ENCODE data around the gene FXYD3.

Gene FXYD3

GRCh38 chr19:35112995-35113688 is 2.5 kb upstream of the FXYD3 start:
- no peaks in the 10 kb centered on the region for H3K36me3 ChIP-seq (ENCODE audit: insufficient read depth)
- H3K27me3 ChIP-seq (ENCODE audit: insufficient read depth, low read depth) = peaks cover 22% of the 10 kb centered on the region; the same call in 1 of the 2 replicates
- H3K9ac ChIP-seq = no peak overlapping the region
- no peaks in the 10 kb centered on the region for H3K4me1 ChIP-seq (ENCODE audit: low read depth, poor library complexity, severe bottlenecking)
- no peaks in the 10 kb centered on the region for H4K20me1 ChIP-seq (ENCODE audit: insufficient read depth)
- no peak overlapping the region for H3K4me3 ChIP-seq (IDR thresholded peaks at IDR 0.05; ENCODE audit: insufficient read depth, low read depth, low read length)
- no peak overlapping the region for H3K27ac ChIP-seq
- no peaks in the 10 kb centered on the region for H3K79me2 ChIP-seq (ENCODE audit: insufficient read depth, low read depth)
- no peak for TF ChIP-seq CTCF (conservative IDR thresholded peaks at IDR 0.05; ENCODE audit: low read depth, low read length)
- H3K4me2 ChIP-seq = no peak overlapping the region
- H2AFZ ChIP-seq (ENCODE audit: low read depth) = no peak overlapping the region

DNA sequence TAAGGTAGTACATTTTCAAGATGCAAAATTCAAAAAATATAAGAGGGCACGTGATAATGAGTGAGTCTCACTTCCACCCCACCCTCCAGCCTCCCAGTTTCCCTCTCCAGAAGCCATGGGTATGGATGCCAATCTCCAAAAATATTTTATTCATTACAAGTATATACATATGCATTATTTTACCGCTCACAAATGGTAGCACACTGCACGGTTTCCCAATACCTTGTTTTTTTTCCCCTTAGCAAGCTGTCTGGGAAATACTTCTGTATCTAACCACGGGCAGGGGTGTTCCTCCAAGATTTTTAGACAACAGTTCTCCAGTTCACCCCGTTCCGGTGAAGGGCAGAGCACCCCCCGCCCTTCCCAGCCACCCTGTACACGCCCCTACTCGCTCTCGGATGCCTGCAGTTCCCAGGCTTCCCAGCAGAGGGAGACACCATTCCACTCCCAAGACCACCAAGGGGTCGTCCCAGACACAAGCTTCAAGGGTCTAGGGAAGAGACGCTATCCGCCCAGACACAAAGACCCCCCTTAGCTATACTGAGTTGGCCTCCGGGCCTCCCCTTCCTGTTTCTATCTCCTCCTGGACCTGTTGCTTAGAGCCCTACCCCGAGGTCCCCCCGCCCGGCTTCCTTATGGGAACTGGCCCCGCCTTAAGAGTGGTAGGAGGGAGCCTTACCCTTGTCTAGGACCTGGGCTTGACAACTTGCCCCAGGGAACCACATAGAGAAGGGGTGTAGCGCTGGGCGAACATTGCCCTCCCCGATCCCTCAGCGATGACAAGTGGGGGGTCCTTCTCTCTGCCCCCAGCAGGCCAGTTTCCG is 1.1 kb upstream of the FXYD3 start:
- Histone ChIP-seq H4K20me1 (ENCODE audit: insufficient read depth) (no peaks in the 10 kb centered on the region), H3K4me1 (ENCODE audit: low read depth, poor library complexity, severe bottlenecking) (no peaks in the 10 kb centered on the region), H3K27ac (no peak overlapping the region), H3K27me3 (ENCODE audit: insufficient read depth, low read depth) (peaks cover 32% of the 10 kb centered on the region), H3K4me3 (IDR thresholded peaks at IDR 0.05; ENCODE audit: insufficient read depth, low read depth, low read length) (no peak overlapping the region), H3K4me2 (no peak overlapping the region), H3K9ac (no peak overlapping the region), H3K36me3 (ENCODE audit: insufficient read depth) (no peaks in the 10 kb centered on the region), H2AFZ (ENCODE audit: low read depth) (no peak overlapping the region), H3K79me2 (ENCODE audit: insufficient read depth, low read depth) (no peaks in the 10 kb centered on the region)
- TF ChIP-seq CTCF (conservative IDR thresholded peaks at IDR 0.05; ENCODE audit: low read depth, low read length) = peak; percentile 75

- no peak overlapping the region for H3K4me2 ChIP-seq
- H3K4me3 ChIP-seq (IDR thresholded peaks at IDR 0.05; ENCODE audit: insufficient read depth, low read depth, low read length) = no peak overlapping the region
- peaks cover 35% of the 10 kb centered on the region for H3K27me3 ChIP-seq (ENCODE audit: insufficient read depth, low read depth)
- H3K79me2 ChIP-seq (ENCODE audit: insufficient read depth, low read depth) = no peaks in the 10 kb centered on the region
- H2AFZ ChIP-seq (ENCODE audit: low read depth) = no peak overlapping the region
- TF ChIP-seq CTCF (conservative IDR thresholded peaks at IDR 0.05; ENCODE audit: low read depth, low read length) = no peak
- H3K9ac ChIP-seq = no peak overlapping the region
- no peaks in the 10 kb centered on the region for H3K36me3 ChIP-seq (ENCODE audit: insufficient read depth)
- no peak overlapping the region for H3K27ac ChIP-seq
- no peaks in the 10 kb centered on the region for H4K20me1 ChIP-seq (ENCODE audit: insufficient read depth)
- H3K4me1 ChIP-seq (ENCODE audit: low read depth, poor library complexity, severe bottlenecking) = no peaks in the 10 kb centered on the region
These were observed 614 bp downstream of the FXYD3 start for GRCh38 chr19:35116072-35116801.

DNA sequence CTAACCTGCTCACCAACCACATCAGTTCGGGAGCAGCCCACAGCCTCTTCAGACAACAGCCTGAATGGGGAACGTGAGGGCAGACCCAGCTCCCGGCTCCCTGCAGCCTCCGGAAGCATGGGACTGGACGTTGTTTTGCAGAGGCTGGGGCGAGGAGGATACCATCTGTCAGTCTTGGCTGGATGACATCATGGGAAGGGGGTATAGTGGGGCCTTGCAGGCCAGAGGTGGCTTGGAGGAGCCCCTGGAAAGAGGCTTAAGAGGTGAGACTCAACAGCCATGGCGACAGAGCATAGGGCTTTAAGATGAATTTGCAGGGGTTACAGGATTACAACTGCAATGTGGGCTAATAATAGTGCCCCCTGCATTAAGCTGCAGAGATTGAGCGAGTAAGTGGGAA is 1.5 kb downstream of the FXYD3 start:
- H4K20me1 ChIP-seq (ENCODE audit: insufficient read depth) = no peaks in the 10 kb centered on the region
- H3K4me3 ChIP-seq (IDR thresholded peaks at IDR 0.05; ENCODE audit: insufficient read depth, low read depth, low read length) = no peak overlapping the region
- no peak overlapping the region for H3K4me2 ChIP-seq
- H2AFZ ChIP-seq (ENCODE audit: low read depth) = no peak overlapping the region
- H3K4me1 ChIP-seq (ENCODE audit: low read depth, poor library complexity, severe bottlenecking) = no peaks in the 10 kb centered on the region
- H3K9ac ChIP-seq = no peak overlapping the region
- no peaks in the 10 kb centered on the region for H3K36me3 ChIP-seq (ENCODE audit: insufficient read depth)
- TF ChIP-seq CTCF (conservative IDR thresholded peaks at IDR 0.05; ENCODE audit: low read depth, low read length) = no peak
- no peak overlapping the region for H3K27ac ChIP-seq
- peaks cover 42% of the 10 kb centered on the region for H3K27me3 ChIP-seq (ENCODE audit: insufficient read depth, low read depth)
- no peaks in the 10 kb centered on the region for H3K79me2 ChIP-seq (ENCODE audit: insufficient read depth, low read depth)
